Astrocyte (in vitro differentiated cells and primary cell): ENCODE data around the gene RBPJ. TPM values are rescaled to one million over a fixed set of nuclear protein-coding genes. Genes with fewer than 3 reads are reported as not detected.

Experiments
- DNase-seq: peaks from one replicate; pipeline ENCODE4 v3.0.0-alpha.2; 2010; ENCODE audit warnings: low read depth
- FAIRE-seq: peaks from 2 replicates; lab custom pipeline; 2011; peaks lifted over from hg19 to GRCh38; lab: Jason Lieb, UNC
- H2AFZ ChIP-seq: 2 replicates; pipeline ENCODE4 v1.6.0; 2012; ENCODE audit warnings: low read depth, low read length, inconsistent platforms
- H3K27ac ChIP-seq: 2 replicates; pipeline ENCODE4 v1.5.1; 2011; ENCODE audit warnings: low read depth, low read length, inconsistent platforms
- H3K27me3 ChIP-seq: 2 replicates; pipeline ENCODE4 v1.6.0; 2011; ENCODE audit warnings: low read length, inconsistent platforms; ENCODE audit not compliant: insufficient read depth
- H3K36me3 ChIP-seq: 2 replicates; pipeline ENCODE4 v1.5.1; 2011; ENCODE audit warnings: low read length, inconsistent platforms; ENCODE audit not compliant: insufficient read depth
- H3K4me1 ChIP-seq: 2 replicates; pipeline ENCODE4 v1.5.1; 2011; ENCODE audit warnings: low read length, inconsistent platforms; ENCODE audit not compliant: insufficient read depth
- H3K4me2 ChIP-seq: 2 replicates; pipeline ENCODE4 v1.6.0; 2012; ENCODE audit warnings: low read length, inconsistent platforms
- H3K4me3 ChIP-seq: 2 replicates; pipeline ENCODE4 v1.5.1; 2011; ENCODE audit warnings: low read depth, mild to moderate bottlenecking, low read length, inconsistent platforms; ENCODE audit not compliant: insufficient read depth
- H3K79me2 ChIP-seq: 2 replicates; pipeline ENCODE4 v1.6.0; 2012; ENCODE audit warnings: mild to moderate bottlenecking, low read length, inconsistent platforms; ENCODE audit not compliant: insufficient read depth
- H3K9ac ChIP-seq: 2 replicates; pipeline ENCODE4 v1.6.0; 2012; ENCODE audit warnings: mild to moderate bottlenecking, low read length, inconsistent platforms
- H3K9me3 ChIP-seq: 2 replicates; pipeline ENCODE4 v1.5.1; 2012; ENCODE audit warnings: low read depth, mild to moderate bottlenecking, low read length, inconsistent platforms; ENCODE audit not compliant: insufficient read depth
- H4K20me1 ChIP-seq: 2 replicates; pipeline ENCODE4 v1.6.0; 2012; ENCODE audit warnings: low read length, inconsistent platforms; ENCODE audit not compliant: insufficient read depth
- H3K27ac Mint-ChIP-seq: one replicate; pipeline ENCODE4 v1.8.0; 2021; ENCODE audit warnings: mild to moderate bottlenecking, mixed read lengths; ENCODE audit not compliant: unreplicated experiment
- H3K27me3 Mint-ChIP-seq: one replicate; pipeline ENCODE4 v1.8.0; 2021; ENCODE audit warnings: low read depth, mixed read lengths; ENCODE audit not compliant: unreplicated experiment
- H3K36me3 Mint-ChIP-seq: one replicate; pipeline ENCODE4 v1.8.0; 2021; ENCODE audit warnings: low read depth, mixed read lengths; ENCODE audit not compliant: unreplicated experiment
- H3K4me1 Mint-ChIP-seq: one replicate; pipeline ENCODE4 v1.8.0; 2021; ENCODE audit warnings: low read depth, mixed read lengths; ENCODE audit not compliant: unreplicated experiment
- H3K4me3 Mint-ChIP-seq: one replicate; pipeline ENCODE4 v1.8.0; 2021; ENCODE audit warnings: mild to moderate bottlenecking, moderate library complexity, mixed read lengths; ENCODE audit not compliant: unreplicated experiment
- H3K9me3 Mint-ChIP-seq: one replicate; pipeline ENCODE4 v1.8.0; 2021; ENCODE audit warnings: mild to moderate bottlenecking, mixed read lengths; ENCODE audit not compliant: unreplicated experiment
- CTCF ChIP-seq: IDR thresholded peaks from 2 replicates; pipeline ENCODE4 v1.5.1; 2011; ENCODE audit warnings: low read depth, mild to moderate bottlenecking, inconsistent platforms, low read length, moderate library complexity; ENCODE audit not compliant: insufficient read depth
- EZH2 ChIP-seq: IDR thresholded peaks from 2 replicates; pipeline ENCODE4 v1.6.1; 2012; ENCODE audit warnings: mild to moderate bottlenecking, low read length, inconsistent platforms; ENCODE audit not compliant: insufficient read depth
- total RNA-seq: library from RNA; stranded (reverse); gene quantifications from 2 replicates; pipeline ENCODE4 v1.2.1, GENCODE V29; 2021

Gene RBPJ
- total RNA-seq, 1 donor from 2014 or later: 96.3 TPM

- peaks cover 11% of the 10 kb centered on the region for H3K4me1 Mint-ChIP-seq
- Histone ChIP-seq H3K27ac (no peak overlapping the region), H3K36me3 (no peaks in the 10 kb centered on the region), H3K79me2 (no peaks in the 10 kb centered on the region), H3K4me3 (no peak overlapping the region), H3K27me3 (no peaks in the 10 kb centered on the region), H3K9ac (no peak overlapping the region), H3K4me1 (peaks cover 10% of the 10 kb centered on the region), H2AFZ (no peak overlapping the region), H3K9me3 (no peaks in the 10 kb centered on the region), H4K20me1 (no peaks in the 10 kb centered on the region), H3K4me2 (peak overlapping the region; percentile 56)
- H3K4me3 Mint-ChIP-seq: no peak overlapping the region
- no peaks in the 10 kb centered on the region for H3K36me3 Mint-ChIP-seq
- DNase-seq: peak; percentile 65
- H3K27me3 Mint-ChIP-seq: no peaks in the 10 kb centered on the region
- FAIRE-seq: no peak
- H3K27ac Mint-ChIP-seq: no peak overlapping the region
- TF ChIP-seq CTCF (no peak), EZH2 (no peak)
- H3K9me3 Mint-ChIP-seq: no peaks in the 10 kb centered on the region
Measured at GRCh38 chr4:26298198-26298947, 22.4 kb upstream of the RBPJ start.

- H3K36me3 Mint-ChIP-seq: no peaks in the 10 kb centered on the region
- H3K79me2 ChIP-seq: no peaks in the 10 kb centered on the region
- peaks cover 10% of the 10 kb centered on the region for H3K4me1 ChIP-seq
- no peak for DNase-seq
- no peak overlapping the region for H3K4me2 ChIP-seq
- no peak overlapping the region for H3K27ac ChIP-seq
- H3K9ac ChIP-seq: no peak overlapping the region
- TF ChIP-seq EZH2 (no peak), CTCF (no peak)
- H3K27me3 ChIP-seq: no peaks in the 10 kb centered on the region
- no peaks in the 10 kb centered on the region for H3K27me3 Mint-ChIP-seq
- H3K9me3 Mint-ChIP-seq: no peaks in the 10 kb centered on the region
- no peaks in the 10 kb centered on the region for H4K20me1 ChIP-seq
- H3K4me1 Mint-ChIP-seq: peaks cover 11% of the 10 kb centered on the region
- H2AFZ ChIP-seq: no peak overlapping the region
- H3K4me3 Mint-ChIP-seq: no peak overlapping the region
- H3K27ac Mint-ChIP-seq: no peak overlapping the region
- H3K36me3 ChIP-seq: no peaks in the 10 kb centered on the region
- H3K9me3 ChIP-seq: no peaks in the 10 kb centered on the region
- no peak overlapping the region for H3K4me3 ChIP-seq
- FAIRE-seq: no peak
Measured at GRCh38 chr4:26299254-26299882, 21.4 kb upstream of the RBPJ start.
